Right atrium auricular region (tissue), 2 donors: Measurements from ENCODE around the gene TET2. TPM values are rescaled to one million over a fixed set of nuclear protein-coding genes. Genes with fewer than 3 reads are reported as not detected.

Source experiments
- DNase-seq: peaks from one replicate; pipeline ENCODE4 v3.0.0-alpha.2; 2019; ENCODE audit warnings: low spot score
- H3K27ac ChIP-seq, 2 donors: fragments of 200-600 bp; sonication (generic); 1 replicate in 1 of 2; 2 replicates in 1 of 2; pipeline ENCODE4 v1.5.1; 2016 to 2019
- H3K27me3 ChIP-seq, 2 donors: fragments of 200-600 bp; sonication (generic); one replicate each; pipeline versions ENCODE4 v1.5.1 to v1.6.0; 2017 to 2019
- H3K36me3 ChIP-seq: fragments of 200-600 bp; sonication (generic); one replicate; pipeline ENCODE4 v1.5.1; 2016
- H3K4me1 ChIP-seq, 2 donors: fragments of 200-600 bp; sonication (generic); one replicate each; pipeline versions ENCODE4 v1.5.1 to v1.6.0; 2017 to 2019
- H3K4me3 ChIP-seq, 2 donors: fragments of 200-600 bp; sonication (generic); 1 replicate in 1 of 2; 2 replicates in 1 of 2; pipeline ENCODE4 v1.5.1; 2017 to 2019; ENCODE audit warnings: mild to moderate bottlenecking in 1 of 2, moderate library complexity in 1 of 2
- H3K9me3 ChIP-seq, 2 donors: fragments of 200-600 bp; sonication (generic); one replicate each; pipeline ENCODE4 v1.5.1; 2019
- total RNA-seq, 2 donors: library from RNA; depleted of rRNA; stranded (reverse); fragments of >200 nt; gene quantifications; one replicate each; pipeline ENCODE4 v1.1.0, GENCODE V29; 2016
- TF ChIP-seq, protein P1 (sequence below), 2 donors: fragments of 200-600 bp; sonication (generic); IDR thresholded peaks; one replicate each; pipeline ENCODE4 v1.5.1; 2019; ENCODE audit warnings: antibody characterized with exemption in 2 of 2

Gene TET2
- total RNA-seq, 2 donors from 2014 or later: 15.4 to 16.2 TPM

GRCh38 chr4:105158837-105159236 is 12.2 kb downstream of the TET2 start:
- no peak for DNase-seq
- H3K4me3 ChIP-seq: no peak overlapping the region
- H3K36me3 ChIP-seq: no peaks in the 10 kb centered on the region
- TF ChIP-seq, protein P1, sequence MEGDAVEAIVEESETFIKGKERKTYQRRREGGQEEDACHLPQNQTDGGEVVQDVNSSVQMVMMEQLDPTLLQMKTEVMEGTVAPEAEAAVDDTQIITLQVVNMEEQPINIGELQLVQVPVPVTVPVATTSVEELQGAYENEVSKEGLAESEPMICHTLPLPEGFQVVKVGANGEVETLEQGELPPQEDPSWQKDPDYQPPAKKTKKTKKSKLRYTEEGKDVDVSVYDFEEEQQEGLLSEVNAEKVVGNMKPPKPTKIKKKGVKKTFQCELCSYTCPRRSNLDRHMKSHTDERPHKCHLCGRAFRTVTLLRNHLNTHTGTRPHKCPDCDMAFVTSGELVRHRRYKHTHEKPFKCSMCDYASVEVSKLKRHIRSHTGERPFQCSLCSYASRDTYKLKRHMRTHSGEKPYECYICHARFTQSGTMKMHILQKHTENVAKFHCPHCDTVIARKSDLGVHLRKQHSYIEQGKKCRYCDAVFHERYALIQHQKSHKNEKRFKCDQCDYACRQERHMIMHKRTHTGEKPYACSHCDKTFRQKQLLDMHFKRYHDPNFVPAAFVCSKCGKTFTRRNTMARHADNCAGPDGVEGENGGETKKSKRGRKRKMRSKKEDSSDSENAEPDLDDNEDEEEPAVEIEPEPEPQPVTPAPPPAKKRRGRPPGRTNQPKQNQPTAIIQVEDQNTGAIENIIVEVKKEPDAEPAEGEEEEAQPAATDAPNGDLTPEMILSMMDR (IDR thresholded peaks at IDR 0.05): no peak
- peaks cover 0 to 10% of the 10 kb centered on the region in 2 donors for H3K4me1 ChIP-seq
- H3K9me3 ChIP-seq: no peaks in the 10 kb centered on the region
- H3K27me3 ChIP-seq: no peaks in the 10 kb centered on the region
- no peak overlapping the region for H3K27ac ChIP-seq

GRCh38 chr4:105162123-105162796 is 15.6 kb downstream of the TET2 start:
- H3K4me3 ChIP-seq: no peak overlapping the region
- H3K27me3 ChIP-seq: no peaks in the 10 kb centered on the region
- H3K9me3 ChIP-seq: no peaks in the 10 kb centered on the region
- no peak for DNase-seq
- no peak overlapping the region for H3K27ac ChIP-seq
- no peaks in the 10 kb centered on the region for H3K36me3 ChIP-seq
- H3K4me1 ChIP-seq: peaks cover 0 to 23% of the 10 kb centered on the region in 2 donors
- TF ChIP-seq, protein P1 (IDR thresholded peaks at IDR 0.05): no peak

- TF ChIP-seq, protein P1 (IDR thresholded peaks at IDR 0.05): no peak
- Histone ChIP-seq H3K4me3 (no peak overlapping the region), H3K36me3 (no peaks in the 10 kb centered on the region), H3K27ac (peak overlapping the region in 1 of 2 donors; percentile 26), H3K27me3 (no peaks in the 10 kb centered on the region), H3K4me1 (peaks cover 0 to 23% of the 10 kb centered on the region in 2 donors), H3K9me3 (no peaks in the 10 kb centered on the region)
- DNase-seq: no peak
Observed at GRCh38 chr4:105164548-105164947, 17.9 kb downstream of the TET2 start.

- H3K27me3 ChIP-seq: no peaks in the 10 kb centered on the region
- H3K36me3 ChIP-seq: no peaks in the 10 kb centered on the region
- TF ChIP-seq, protein P1 (IDR thresholded peaks at IDR 0.05): no peak
- H3K9me3 ChIP-seq: no peaks in the 10 kb centered on the region
- no peak overlapping the region for H3K4me3 ChIP-seq
- H3K27ac ChIP-seq: no peak overlapping the region
- no peak for DNase-seq
- peaks cover 0 to 23% of the 10 kb centered on the region in 2 donors for H3K4me1 ChIP-seq
Observed at GRCh38 chr4:105166066-105166465, 19.4 kb downstream of the TET2 start.

- no peaks in the 10 kb centered on the region for H3K27me3 ChIP-seq
- no peaks in the 10 kb centered on the region for H3K36me3 ChIP-seq
- H3K4me1 ChIP-seq: no peaks in the 10 kb centered on the region
Observed at GRCh38 chr4:105170711-105171110, 24.0 kb downstream of the TET2 start.

More at GRCh38 chr4:105170711-105171110, 24.0 kb downstream of the TET2 start:
- Histone ChIP-seq H3K4me3 (no peak overlapping the region), H3K27ac (no peak overlapping the region), H3K9me3 (no peaks in the 10 kb centered on the region)
- DNase-seq: no peak
- TF ChIP-seq, protein P1 (IDR thresholded peaks at IDR 0.05): no peak
